GM12801 (cell line): ENCODE data around the gene RAP2A.

Experiments
- TF ChIP-seq, protein P1 (sequence below): IDR thresholded peaks from one replicate; pipeline ENCODE4 v1.5.1; 2011; ENCODE audit warnings: control low read depth; ENCODE audit not compliant: insufficient read length; ENCODE audit errors: extremely low read depth

Gene RAP2A

DNA sequence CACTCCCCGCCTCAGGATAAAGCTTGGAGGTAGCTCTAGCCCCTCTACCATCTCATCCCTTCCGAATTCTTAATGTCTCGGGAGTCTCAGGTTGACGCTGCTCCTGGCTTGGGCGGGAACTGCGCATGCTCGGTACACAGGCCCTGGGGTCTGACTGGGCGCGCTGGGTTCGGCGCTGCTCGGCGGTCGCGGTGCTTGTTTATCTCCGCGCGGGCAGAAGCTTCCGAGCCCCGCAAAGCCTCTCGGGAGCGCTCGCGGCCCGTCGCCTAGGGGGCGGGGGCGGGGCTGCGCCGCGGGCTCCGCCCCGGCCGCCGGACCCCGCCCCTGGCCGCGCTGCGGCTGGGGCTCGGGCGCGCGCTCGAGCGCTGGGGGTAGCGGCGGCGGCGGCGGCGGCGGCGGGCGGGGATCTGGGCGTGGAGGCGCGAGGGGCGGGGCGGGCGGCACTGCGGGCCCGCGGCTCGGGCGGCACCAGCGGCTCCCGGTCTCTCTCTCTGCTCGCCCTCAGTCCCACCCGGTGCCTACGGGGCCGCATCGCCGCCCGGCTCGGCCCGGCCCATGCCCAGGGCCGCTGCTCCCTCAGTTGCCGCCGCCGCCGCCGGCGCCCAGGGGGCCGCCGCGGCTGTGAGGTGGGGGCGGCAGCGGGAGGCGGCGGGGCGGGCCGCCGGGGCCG lies at the start of gene RAP2A:
RAP2A (plus strand) TSS at position 443 of the 670 bp plus-strand sequence. CDS start 302 bp downstream, outside the sequence.
- TF ChIP-seq, protein P1, sequence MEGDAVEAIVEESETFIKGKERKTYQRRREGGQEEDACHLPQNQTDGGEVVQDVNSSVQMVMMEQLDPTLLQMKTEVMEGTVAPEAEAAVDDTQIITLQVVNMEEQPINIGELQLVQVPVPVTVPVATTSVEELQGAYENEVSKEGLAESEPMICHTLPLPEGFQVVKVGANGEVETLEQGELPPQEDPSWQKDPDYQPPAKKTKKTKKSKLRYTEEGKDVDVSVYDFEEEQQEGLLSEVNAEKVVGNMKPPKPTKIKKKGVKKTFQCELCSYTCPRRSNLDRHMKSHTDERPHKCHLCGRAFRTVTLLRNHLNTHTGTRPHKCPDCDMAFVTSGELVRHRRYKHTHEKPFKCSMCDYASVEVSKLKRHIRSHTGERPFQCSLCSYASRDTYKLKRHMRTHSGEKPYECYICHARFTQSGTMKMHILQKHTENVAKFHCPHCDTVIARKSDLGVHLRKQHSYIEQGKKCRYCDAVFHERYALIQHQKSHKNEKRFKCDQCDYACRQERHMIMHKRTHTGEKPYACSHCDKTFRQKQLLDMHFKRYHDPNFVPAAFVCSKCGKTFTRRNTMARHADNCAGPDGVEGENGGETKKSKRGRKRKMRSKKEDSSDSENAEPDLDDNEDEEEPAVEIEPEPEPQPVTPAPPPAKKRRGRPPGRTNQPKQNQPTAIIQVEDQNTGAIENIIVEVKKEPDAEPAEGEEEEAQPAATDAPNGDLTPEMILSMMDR, result no peak

GRCh38 chr13:97384371-97384770 lies 49.6 kb upstream of the RAP2A start:
- TF ChIP-seq, protein P1, result no peak

GRCh38 chr13:97385146-97385545 lies 48.8 kb upstream of the RAP2A start:
- TF ChIP-seq, protein P1, result no peak

- TF ChIP-seq, protein P1, result no peak
These were observed 48.1 kb upstream of the RAP2A start for GRCh38 chr13:97385854-97386253.

DNA sequence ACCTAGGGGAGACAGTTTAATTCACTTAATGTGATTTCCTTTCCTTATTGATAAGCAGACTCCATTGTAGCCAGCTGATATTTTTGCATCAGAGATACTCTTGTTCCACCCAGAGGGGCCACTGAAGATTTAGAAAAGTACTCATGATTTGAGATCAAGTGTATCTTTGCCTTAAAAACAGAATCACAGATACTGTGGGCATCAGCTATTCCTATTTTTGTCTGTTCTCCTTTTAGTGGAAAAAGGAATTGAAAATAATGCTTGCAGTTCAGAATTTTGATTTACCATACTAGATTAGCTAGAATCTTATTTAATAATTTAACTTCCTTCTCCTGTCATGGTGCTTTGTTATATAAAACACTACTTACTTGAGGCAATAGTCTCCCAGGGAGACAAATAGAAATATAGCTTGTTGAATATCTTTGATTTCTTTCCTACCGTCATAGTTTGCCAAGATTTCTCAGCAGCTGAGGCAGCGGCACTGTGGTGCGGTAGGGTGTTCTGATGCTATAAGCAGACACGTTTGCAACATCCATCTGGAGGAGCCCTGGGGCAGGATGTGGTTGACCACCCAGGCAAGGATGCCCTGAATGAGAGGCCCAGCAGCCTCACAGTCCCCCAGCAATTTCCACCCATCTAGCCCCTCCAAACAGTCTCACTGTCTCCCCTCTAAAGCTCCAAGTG lies 47.0 kb upstream of the RAP2A start:
- TF ChIP-seq, protein P1, result no peak

- TF ChIP-seq, protein P1, result no peak
These were observed 46.5 kb upstream of the RAP2A start for GRCh38 chr13:97387485-97387839.

DNA sequence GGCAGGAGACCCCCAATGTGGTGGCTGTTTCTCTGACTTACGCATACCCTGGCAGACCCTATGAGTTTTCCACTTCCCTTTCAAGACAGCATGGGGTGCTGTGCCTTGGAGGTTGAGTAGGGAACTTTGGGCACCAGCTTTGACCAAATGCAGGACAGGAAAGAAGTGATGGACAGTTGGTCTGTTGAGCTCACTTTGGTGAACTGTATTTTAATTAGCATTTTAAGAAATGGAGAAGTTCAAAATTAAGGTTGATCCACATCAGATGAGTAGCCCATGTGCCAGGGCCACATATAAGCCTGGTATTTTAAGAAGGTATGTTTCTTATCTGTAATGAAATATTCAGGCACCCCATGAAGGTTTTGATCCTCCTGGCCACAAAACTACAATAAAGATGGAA lies 46.1 kb upstream of the RAP2A start:
- TF ChIP-seq, protein P1, result no peak
